ENCODE results near the gene GPRIN1. TPM values are rescaled to one million over a fixed set of nuclear protein-coding genes. Genes with fewer than 3 reads are reported as not detected.

Gene GPRIN1
- total and polyA plus RNA-seq, 2 donors (not counting 1 experiment from before 2014, with no cell fraction given) = 0.72 to 2.1 TPM

GRCh38 chr5:176548967-176549444 is 61.0 kb downstream of the GPRIN1 start, which contains the start of gene CDHR2:
TSS of gene CDHR2 (plus strand) at chr5:176549342. CDS start at chr5:176565353, 16,011 bp downstream.
- H4K20me1 ChIP-seq (ENCODE audit: control insufficient read depth, insufficient read depth, low read length, poor library complexity, severe bottlenecking) = peaks cover 13% of the 10 kb centered on the region
- H3K27me3 ChIP-seq (replicated peaks in 1 of 4; ENCODE audit: control extremely low read depth in 1 of 4, control insufficient read depth in 3 of 4, insufficient read depth in 4 of 4, low read length in 3 of 4) = peaks cover 0 to 14% (median 0%) of the 10 kb centered on the region in 4 experiments
- peaks cover 20 to 23% of the 10 kb centered on the region in 2 donors for H3K4me1 ChIP-seq (ENCODE audit: control insufficient read depth in 2 of 2, insufficient read depth in 2 of 2, low read length in 2 of 2)
- peak within 1 kb of the TSS; percentile 45 for H3K4me3 Mint-ChIP-seq
- H3K4me2 ChIP-seq (replicated peaks; ENCODE audit: low read depth, low read length, poor library complexity, severe bottlenecking) = peak within 1 kb of the TSS; percentile 67
- H3K4me1 Mint-ChIP-seq = peaks cover 23% of the 10 kb centered on the region
- no peak for DNase-seq
- peaks cover 0 to 3% (median 0%) of the 10 kb centered on the region in 3 donors for H3K9me3 ChIP-seq (ENCODE audit: control extremely low read depth in 1 of 3, control insufficient read depth in 2 of 3, insufficient read depth in 1 of 3, low read length in 2 of 3)
- TF ChIP-seq EZH2 (IDR thresholded peaks at IDR 0.05; ENCODE audit: borderline replicate concordance, insufficient read depth, low read depth, low read length, poor library complexity, severe bottlenecking) (no peak), CTCF (IDR thresholded peaks at IDR 0.05) (no peak)
- H3K9ac ChIP-seq (ENCODE audit: low read length) = no peak within 1 kb of the TSS
- no peaks in the 10 kb centered on the region for H3K9me3 Mint-ChIP-seq (ENCODE audit: insufficient read depth)
- WGBS (ENCODE audit: insufficient coverage) = 87% methylated on average over 14 of the region's 18 CpGs
- CTCF ChIA-PET = no interaction called here
- H3K27ac ChIP-seq (ENCODE audit: low read length in 2 of 2) = no peak within 1 kb of the TSS
- H3K27ac Mint-ChIP-seq = no peak within 1 kb of the TSS
- intact Hi-C loops (cut with micrococcal nuclease) = no loop called here
- no peak for ATAC-seq (ENCODE audit: low read depth)
- H3K36me3 ChIP-seq (replicated peaks in 1 of 2; ENCODE audit: control extremely low read depth in 1 of 2, control insufficient read depth in 1 of 2, extremely low read depth in 1 of 2, insufficient read depth in 2 of 2, low read length in 1 of 2) = no peaks in the 10 kb centered on the region
- H3K4me3 ChIP-seq (ENCODE audit: control extremely low read depth in 1 of 5, extremely low read depth in 1 of 5, insufficient read depth in 1 of 5, low read depth in 2 of 5, low read length in 4 of 5) = no peak within 1 kb of the TSS
- H3K79me2 ChIP-seq (ENCODE audit: control insufficient read depth, insufficient read depth, low read length) = peaks cover 26% of the 10 kb centered on the region
- POLR2A ChIA-PET = interaction anchor here (0.6 kb wide), 1 partner anchor 12 kb away, joined by 3 read pairs; the partner anchor contains the start of gene RNF44
- no peak within 1 kb of the TSS for H2AFZ ChIP-seq (ENCODE audit: insufficient read depth, low read depth, low read length, poor library complexity, severe bottlenecking)
- peaks cover 7% of the 10 kb centered on the region for H3K27me3 Mint-ChIP-seq

GRCh38 chr5:176547802-176548201 is 62.2 kb downstream of the GPRIN1 start:
- peaks cover 26% of the 10 kb centered on the region for H3K4me1 Mint-ChIP-seq
- TF ChIP-seq EZH2 (IDR thresholded peaks at IDR 0.05; ENCODE audit: borderline replicate concordance, insufficient read depth, low read depth, low read length, poor library complexity, severe bottlenecking) = no peak
- no peak for TF ChIP-seq CTCF (IDR thresholded peaks at IDR 0.05)
- ChIA-PET POLR2A (no interaction called here), CTCF (interaction anchor here (1.1 to 1.4 kb wide), 3 partner anchors 10 to 130 kb away, joined by 3 to 6 read pairs (median 5); partner anchors contain the start of gene RNF44)
- Histone ChIP-seq H3K9ac (ENCODE audit: low read length) (no peak overlapping the region), H3K4me1 (ENCODE audit: control insufficient read depth in 2 of 2, insufficient read depth in 2 of 2, low read length in 2 of 2) (peaks cover 23 to 25% of the 10 kb centered on the region in 2 donors), H3K36me3 (replicated peaks in 1 of 2; ENCODE audit: control extremely low read depth in 1 of 2, control insufficient read depth in 1 of 2, extremely low read depth in 1 of 2, insufficient read depth in 2 of 2, low read length in 1 of 2) (no peaks in the 10 kb centered on the region), H3K79me2 (ENCODE audit: control insufficient read depth, insufficient read depth, low read length) (peaks cover 26% of the 10 kb centered on the region), H3K9me3 (ENCODE audit: control extremely low read depth in 1 of 3, control insufficient read depth in 2 of 3, insufficient read depth in 1 of 3, low read length in 2 of 3) (peaks cover 0 to 3% (median 0%) of the 10 kb centered on the region in 3 donors), H3K27ac (ENCODE audit: low read length in 2 of 2) (no peak overlapping the region), H4K20me1 (ENCODE audit: control insufficient read depth, insufficient read depth, low read length, poor library complexity, severe bottlenecking) (peaks cover 13% of the 10 kb centered on the region), H3K4me3 (ENCODE audit: control extremely low read depth in 1 of 5, extremely low read depth in 1 of 5, insufficient read depth in 1 of 5, low read depth in 2 of 5, low read length in 4 of 5) (no peak overlapping the region), H3K4me2 (replicated peaks; ENCODE audit: low read depth, low read length, poor library complexity, severe bottlenecking) (no peak overlapping the region), H3K27me3 (replicated peaks in 1 of 4; ENCODE audit: control extremely low read depth in 1 of 4, control insufficient read depth in 3 of 4, insufficient read depth in 4 of 4, low read length in 3 of 4) (peaks cover 0 to 8% (median 0%) of the 10 kb centered on the region in 4 experiments), H2AFZ (ENCODE audit: insufficient read depth, low read depth, low read length, poor library complexity, severe bottlenecking) (no peak overlapping the region)
- DNase-seq = no peak
- H3K27me3 Mint-ChIP-seq = peaks cover 4% of the 10 kb centered on the region
- WGBS (ENCODE audit: insufficient coverage) = 83% methylated on average over 4 of the region's 8 CpGs
- no peak overlapping the region for H3K4me3 Mint-ChIP-seq
- ATAC-seq (ENCODE audit: low read depth) = no peak
- intact Hi-C loops (cut with micrococcal nuclease) = no loop called here
- H3K9me3 Mint-ChIP-seq (ENCODE audit: insufficient read depth) = no peaks in the 10 kb centered on the region
- no peak overlapping the region for H3K27ac Mint-ChIP-seq

Data from B cell (primary cell).